HepG2 (cell line): ENCODE measurements around the gene FAM53C. TPM values are rescaled to one million over a fixed set of nuclear protein-coding genes. Genes with fewer than 3 reads are reported as not detected.

ENCODE experiments used
- ADNP ChIP-seq: sonication (generic); formaldehyde crosslinking; IDR thresholded peaks from 2 replicates; pipeline ENCODE4 v1.4.0; 2020; ENCODE audit warnings: missing genetic modification reagents
- FOXP4 ChIP-seq: sonication (generic); formaldehyde crosslinking; IDR thresholded peaks from 2 replicates; pipeline ENCODE4 v1.4.0; 2020; ENCODE audit warnings: missing genetic modification reagents
- HNRNPH1 ChIP-seq: fragments of 200-400 bp; formaldehyde crosslinking; optimal IDR thresholded peaks from 2 replicates; pipeline ENCODE3; 2017; ENCODE audit warnings: mild to moderate bottlenecking, low read depth, low read length
- HOXD1 ChIP-seq: sonication (generic); formaldehyde crosslinking; IDR thresholded peaks from 2 replicates; pipeline ENCODE4 v1.5.0; 2020; ENCODE audit warnings: missing genetic modification reagents
- JUN ChIP-seq: sonication (generic); formaldehyde crosslinking; IDR thresholded peaks from 2 replicates; pipeline ENCODE4 v1.4.0; 2020; ENCODE audit warnings: mild to moderate bottlenecking, missing genetic modification reagents
- MBNL3 ChIP-seq: fragments of 250-450 bp; sonication (Bioruptor Pico); conservative IDR thresholded peaks from 2 replicates; pipeline ENCODE4 v1.8.0; 2022; ENCODE audit warnings: mild to moderate bottlenecking, inconsistent platforms
- MIER3 ChIP-seq: IDR thresholded peaks from 2 replicates; pipeline ENCODE4 v1.6.1; 2016; ENCODE audit warnings: missing compliant biosample characterization, borderline replicate concordance
- MXI1 ChIP-seq: IDR thresholded peaks from 3 replicates; pipeline ENCODE4 v1.6.1; 2012; ENCODE audit warnings: low read depth, low read length, inconsistent platforms, borderline replicate concordance
- RARG ChIP-seq: sonication (generic); formaldehyde crosslinking; IDR thresholded peaks from 2 replicates; pipeline ENCODE4 v1.4.0; 2020; ENCODE audit warnings: low read depth, mild to moderate bottlenecking, missing genetic modification reagents
- RNF219 ChIP-seq: sonication (generic); formaldehyde crosslinking; IDR thresholded peaks from 2 replicates; pipeline ENCODE4 v1.5.0; 2020; ENCODE audit warnings: mild to moderate bottlenecking, missing genetic modification reagents
- TBL1XR1 ChIP-seq: fragments of 150-350 bp; IDR thresholded peaks from 2 replicates; pipeline ENCODE4 v1.6.1; 2014; ENCODE audit warnings: borderline replicate concordance, low read length; ENCODE audit not compliant: partially characterized antibody
- TRIM24 ChIP-seq: sonication (generic); formaldehyde crosslinking; IDR thresholded peaks from 2 replicates; pipeline ENCODE4 v1.8.0; 2022; ENCODE audit warnings: mild to moderate bottlenecking, missing genetic modification reagents
- ZFP36L2 ChIP-seq: sonication (generic); formaldehyde crosslinking; IDR thresholded peaks from 2 replicates; pipeline ENCODE4 v1.4.0; 2020; ENCODE audit warnings: missing genetic modification reagents
- ZMYM2 ChIP-seq: sonication (generic); formaldehyde crosslinking; IDR thresholded peaks from 2 replicates; pipeline ENCODE4 v1.8.0; 2022; ENCODE audit warnings: mild to moderate bottlenecking, missing genetic modification reagents
- ZNF101 ChIP-seq: sonication (generic); formaldehyde crosslinking; IDR thresholded peaks from 2 replicates; pipeline ENCODE4 v1.4.0; 2020; ENCODE audit warnings: mild to moderate bottlenecking, low read depth, missing genetic modification reagents, borderline replicate concordance
- ZNF546 ChIP-seq: sonication (generic); formaldehyde crosslinking; conservative IDR thresholded peaks from 2 replicates; pipeline ENCODE4 v1.8.1; 2023; ENCODE audit warnings: mild to moderate bottlenecking, missing genetic modification reagents
- ZNF598 ChIP-seq: sonication (generic); formaldehyde crosslinking; IDR thresholded peaks from 2 replicates; pipeline ENCODE4 v1.5.1; 2020; ENCODE audit warnings: mild to moderate bottlenecking, missing genetic modification reagents, borderline replicate concordance
- ZNF652 ChIP-seq: IDR thresholded peaks from 2 replicates; pipeline ENCODE4 v1.6.1; 2016; ENCODE audit warnings: low read depth, borderline replicate concordance
- ZNF674 ChIP-seq: sonication (generic); formaldehyde crosslinking; IDR thresholded peaks from 2 replicates; pipeline ENCODE4 v1.5.0; 2020; ENCODE audit warnings: low read depth, mild to moderate bottlenecking, missing genetic modification reagents
- ZNF780A ChIP-seq: sonication (generic); formaldehyde crosslinking; IDR thresholded peaks from 2 replicates; pipeline ENCODE4 v1.8.0; 2022; ENCODE audit warnings: mild to moderate bottlenecking, missing genetic modification reagents, moderate library complexity
- polyA plus RNA-seq, 8 experiments: library from polyadenylated mRNA; depleted of rRNA in 3 of 8; stranded (reverse) in 7 of 8; unstranded in 1 of 8; fragments of >200 nt; fragmentation: Illumina TruSeq in 4 of 8; extraction: Trizol in 4 of 8; gene quantifications; 2 replicates each; pipeline versions ENCODE4 v1.2.1 to v1.2.3, GENCODE V29; 2011 to 2016; ENCODE audit warnings: low read depth in 4 of 8, missing spikeins in 1 of 8, mixed read lengths in 1 of 8; ENCODE audit not compliant: insufficient read depth in 1 of 8
- total RNA-seq, 5 experiments: library from RNA; depleted of rRNA; stranded (reverse); fragments of >200 nt; fragmentation: Illumina TruSeq; extraction: Trizol; gene quantifications; 2 replicates each; pipeline ENCODE4 v1.2.3, GENCODE V29; 2016; ENCODE audit warnings: low read depth in 1 of 5
- TF ChIP-seq, protein P1 (sequence below): sonication (generic); formaldehyde crosslinking; IDR thresholded peaks from 2 replicates; pipeline ENCODE4 v1.4.0; 2020; ENCODE audit warnings: missing genetic modification reagents, mild to moderate bottlenecking, borderline replicate concordance
- TF ChIP-seq, protein P2 (sequence below): IDR thresholded peaks from 2 replicates; pipeline ENCODE4 v1.6.1; 2016; ENCODE audit warnings: low read depth

FAM53C gene
- total and polyA plus RNA-seq, 2 of the 13 experiments (the other 11 are each of a cell fraction or from before 2014, with no cell fraction given) = 26.9 to 30.1 TPM

DNA sequence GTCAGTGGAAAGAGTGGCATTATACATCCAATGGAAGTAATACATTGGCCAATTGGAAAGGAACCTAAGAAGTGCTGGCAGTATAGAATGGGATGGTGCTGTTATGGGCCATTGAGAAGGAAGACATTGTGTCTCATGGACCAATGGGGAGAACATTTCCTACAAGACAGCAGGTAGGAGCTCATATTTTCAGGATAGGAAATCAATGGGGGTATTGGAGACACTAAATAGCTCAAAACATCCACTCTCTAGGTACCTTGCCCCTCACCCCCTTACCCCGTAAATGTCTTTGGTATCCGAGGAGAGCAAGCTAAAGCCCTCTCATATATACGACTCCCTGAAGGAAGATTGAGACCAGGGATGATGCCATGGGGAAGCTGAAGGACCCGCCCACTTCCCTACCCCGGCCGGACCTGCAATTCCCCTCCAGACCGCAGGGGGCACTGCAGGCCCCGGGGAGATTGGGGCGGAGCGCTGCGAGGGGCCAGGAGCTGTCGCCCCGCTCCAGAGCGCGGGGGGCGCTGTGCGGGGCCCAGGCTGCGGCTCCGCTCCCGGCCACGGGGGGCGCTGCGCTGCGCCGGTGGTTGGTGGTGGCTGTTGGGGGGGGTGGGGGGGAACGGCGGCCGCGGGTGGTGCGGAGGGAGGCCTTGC, 14.1 kb downstream of the FAM53C start, which contains the start of gene KDM3B (continued):
- peak; percentile 55; the same call in 1 of the 2 replicates for TF ChIP-seq HOXD1
- TF ChIP-seq, protein P1, sequence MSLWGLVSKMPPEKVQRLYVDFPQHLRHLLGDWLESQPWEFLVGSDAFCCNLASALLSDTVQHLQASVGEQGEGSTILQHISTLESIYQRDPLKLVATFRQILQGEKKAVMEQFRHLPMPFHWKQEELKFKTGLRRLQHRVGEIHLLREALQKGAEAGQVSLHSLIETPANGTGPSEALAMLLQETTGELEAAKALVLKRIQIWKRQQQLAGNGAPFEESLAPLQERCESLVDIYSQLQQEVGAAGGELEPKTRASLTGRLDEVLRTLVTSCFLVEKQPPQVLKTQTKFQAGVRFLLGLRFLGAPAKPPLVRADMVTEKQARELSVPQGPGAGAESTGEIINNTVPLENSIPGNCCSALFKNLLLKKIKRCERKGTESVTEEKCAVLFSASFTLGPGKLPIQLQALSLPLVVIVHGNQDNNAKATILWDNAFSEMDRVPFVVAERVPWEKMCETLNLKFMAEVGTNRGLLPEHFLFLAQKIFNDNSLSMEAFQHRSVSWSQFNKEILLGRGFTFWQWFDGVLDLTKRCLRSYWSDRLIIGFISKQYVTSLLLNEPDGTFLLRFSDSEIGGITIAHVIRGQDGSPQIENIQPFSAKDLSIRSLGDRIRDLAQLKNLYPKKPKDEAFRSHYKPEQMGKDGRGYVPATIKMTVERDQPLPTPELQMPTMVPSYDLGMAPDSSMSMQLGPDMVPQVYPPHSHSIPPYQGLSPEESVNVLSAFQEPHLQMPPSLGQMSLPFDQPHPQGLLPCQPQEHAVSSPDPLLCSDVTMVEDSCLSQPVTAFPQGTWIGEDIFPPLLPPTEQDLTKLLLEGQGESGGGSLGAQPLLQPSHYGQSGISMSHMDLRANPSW (CRISPR knock-in tag) = no peak
- 0 out of 2 replicates have a peak, but pooled peaks have one; percentile 23 for TF ChIP-seq JUN (CRISPR knock-in tag)
- TF ChIP-seq MIER3 = 0 out of 2 replicates have a peak, but pooled peaks have one; percentile 67
- no peak for TF ChIP-seq ZFP36L2 (CRISPR knock-in tag)
- no peak for TF ChIP-seq ZNF780A (CRISPR knock-in tag)
- TF ChIP-seq ZMYM2 (CRISPR knock-in tag) = peak; percentile 76; the same call in 1 of the 2 replicates
- TF ChIP-seq, protein P2, sequence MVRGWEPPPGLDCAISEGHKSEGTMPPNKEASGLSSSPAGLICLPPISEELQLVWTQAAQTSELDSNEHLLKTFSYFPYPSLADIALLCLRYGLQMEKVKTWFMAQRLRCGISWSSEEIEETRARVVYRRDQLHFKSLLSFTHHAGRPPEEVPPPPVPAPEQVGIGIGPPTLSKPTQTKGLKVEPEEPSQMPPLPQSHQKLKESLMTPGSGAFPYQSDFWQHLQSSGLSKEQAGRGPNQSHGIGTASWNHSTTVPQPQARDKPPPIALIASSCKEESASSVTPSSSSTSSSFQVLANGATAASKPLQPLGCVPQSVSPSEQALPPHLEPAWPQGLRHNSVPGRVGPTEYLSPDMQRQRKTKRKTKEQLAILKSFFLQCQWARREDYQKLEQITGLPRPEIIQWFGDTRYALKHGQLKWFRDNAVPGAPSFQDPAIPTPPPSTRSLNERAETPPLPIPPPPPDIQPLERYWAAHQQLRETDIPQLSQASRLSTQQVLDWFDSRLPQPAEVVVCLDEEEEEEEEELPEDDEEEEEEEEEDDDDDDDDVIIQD (CRISPR knock-in tag) = peak; percentile 99
- no peak for TF ChIP-seq RARG
- TF ChIP-seq ZNF674 (CRISPR knock-in tag) = 0 out of 2 replicates have a peak, but pooled peaks have one; percentile 44
- no peak for TF ChIP-seq HNRNPH1
- TF ChIP-seq RNF219 (CRISPR knock-in tag) = no peak
- TF ChIP-seq MXI1 = peak; percentile 67; the same call in 1 of the 3 replicates
- no peak for TF ChIP-seq TRIM24 (CRISPR knock-in tag)
- no peak for TF ChIP-seq ZNF598
- peak; percentile 92 for TF ChIP-seq ADNP (CRISPR knock-in tag)
- TF ChIP-seq ZNF546 (CRISPR knock-in tag) = no peak
- TF ChIP-seq ZNF652 (CRISPR knock-in tag) = no peak
- TF ChIP-seq ZNF101 (CRISPR knock-in tag) = no peak
- TF ChIP-seq FOXP4 (CRISPR knock-in tag) = peak; percentile 33; the same call in 1 of the 2 replicates
- peak; percentile 75 for TF ChIP-seq TBL1XR1
- TF ChIP-seq MBNL3 (CRISPR knock-in tag) = no peak
